Endothelial cell (in vitro differentiated cells): ENCODE data around the gene PIGZ. TPM values are rescaled to one million over a fixed set of nuclear protein-coding genes. Genes with fewer than 3 reads are reported as not detected.

ENCODE experiments used
- DNase-seq: peaks from one replicate; pipeline ENCODE4 v3.0.0; 2021; ENCODE audit warnings: low spot score
- H3K27ac Mint-ChIP-seq: one replicate; pipeline ENCODE4 v1.8.0; 2021; ENCODE audit warnings: mixed read lengths, inconsistent platforms; ENCODE audit not compliant: unreplicated experiment
- H3K27me3 Mint-ChIP-seq: one replicate; pipeline ENCODE4 v1.8.0; 2021; ENCODE audit warnings: mild to moderate bottlenecking, moderate library complexity, mixed read lengths, inconsistent platforms; ENCODE audit not compliant: unreplicated experiment
- H3K36me3 Mint-ChIP-seq: one replicate; pipeline ENCODE4 v1.8.0; 2021; ENCODE audit warnings: mild to moderate bottlenecking, low read depth, mixed read lengths, inconsistent platforms; ENCODE audit not compliant: unreplicated experiment
- H3K4me1 Mint-ChIP-seq: one replicate; pipeline ENCODE4 v1.8.0; 2021; ENCODE audit warnings: mild to moderate bottlenecking, mixed read lengths, inconsistent platforms; ENCODE audit not compliant: unreplicated experiment
- H3K4me3 Mint-ChIP-seq: one replicate; pipeline ENCODE4 v1.8.0; 2021; ENCODE audit warnings: mild to moderate bottlenecking, mixed read lengths, inconsistent platforms; ENCODE audit not compliant: unreplicated experiment
- H3K9me3 Mint-ChIP-seq: one replicate; pipeline ENCODE4 v1.8.0; 2021; ENCODE audit warnings: mixed read lengths, inconsistent platforms; ENCODE audit not compliant: unreplicated experiment
- CTCF ChIP-seq: fragments of 200-600 bp; sonication (generic); IDR thresholded peaks from one replicate; pipeline ENCODE4 v1.5.0; 2021; ENCODE audit warnings: antibody characterized with exemption; ENCODE audit not compliant: unreplicated experiment
- total RNA-seq: library from RNA; stranded (reverse); fragmentation: NEBNext Ultra II Directional; extraction: Animal tissue kit (Norgen Biotek cat#: 25700); gene quantifications from one replicate; pipeline ENCODE4 v1.2.1, GENCODE V29; 2021; ENCODE audit not compliant: unreplicated experiment

Gene PIGZ
- total RNA-seq, 1 donor from 2014 or later = 3.5 TPM

GRCh38 chr3:196966526-196967401, 1.9 kb downstream of the PIGZ start:
- Mint-ChIP-seq H3K36me3 (peaks cover 23% of the 10 kb centered on the region), H3K27me3 (peaks cover 26% of the 10 kb centered on the region), H3K9me3 (no peaks in the 10 kb centered on the region), H3K4me3 (no peak overlapping the region), H3K4me1 (peaks cover 10% of the 10 kb centered on the region), H3K27ac (no peak overlapping the region)
- no peak for TF ChIP-seq CTCF
- DNase-seq = no peak

- no peak for DNase-seq
- H3K27ac Mint-ChIP-seq = no peak overlapping the region
- peaks cover 10% of the 10 kb centered on the region for H3K4me1 Mint-ChIP-seq
- peaks cover 19% of the 10 kb centered on the region for H3K36me3 Mint-ChIP-seq
- H3K9me3 Mint-ChIP-seq = no peaks in the 10 kb centered on the region
- peaks cover 22% of the 10 kb centered on the region for H3K27me3 Mint-ChIP-seq
- no peak for TF ChIP-seq CTCF
- no peak overlapping the region for H3K4me3 Mint-ChIP-seq
Observed at GRCh38 chr3:196965804-196966173, 2.8 kb downstream of the PIGZ start.

- H3K27me3 Mint-ChIP-seq = peaks cover 17% of the 10 kb centered on the region
- no peak for DNase-seq
- H3K36me3 Mint-ChIP-seq = peaks cover 13% of the 10 kb centered on the region
- H3K27ac Mint-ChIP-seq = no peak overlapping the region
- no peak for TF ChIP-seq CTCF
- H3K9me3 Mint-ChIP-seq = no peaks in the 10 kb centered on the region
- H3K4me1 Mint-ChIP-seq = peaks cover 7% of the 10 kb centered on the region
- no peak overlapping the region for H3K4me3 Mint-ChIP-seq
Observed at GRCh38 chr3:196965112-196965803, 3.4 kb downstream of the PIGZ start.

- Mint-ChIP-seq H3K4me1 (peaks cover 13% of the 10 kb centered on the region), H3K27ac (no peak overlapping the region), H3K4me3 (no peak overlapping the region), H3K9me3 (no peaks in the 10 kb centered on the region), H3K27me3 (peaks cover 13% of the 10 kb centered on the region), H3K36me3 (peaks cover 10% of the 10 kb centered on the region)
- no peak for DNase-seq
- no peak for TF ChIP-seq CTCF
Observed at GRCh38 chr3:196963631-196963953, 5.0 kb downstream of the PIGZ start.
